ENCODE measurements around the gene GALNT2.

GRCh38 chr1:230309646-230310177 lies 242.7 kb downstream of the GALNT2 start:
- TF ChIP-seq, protein P1, sequence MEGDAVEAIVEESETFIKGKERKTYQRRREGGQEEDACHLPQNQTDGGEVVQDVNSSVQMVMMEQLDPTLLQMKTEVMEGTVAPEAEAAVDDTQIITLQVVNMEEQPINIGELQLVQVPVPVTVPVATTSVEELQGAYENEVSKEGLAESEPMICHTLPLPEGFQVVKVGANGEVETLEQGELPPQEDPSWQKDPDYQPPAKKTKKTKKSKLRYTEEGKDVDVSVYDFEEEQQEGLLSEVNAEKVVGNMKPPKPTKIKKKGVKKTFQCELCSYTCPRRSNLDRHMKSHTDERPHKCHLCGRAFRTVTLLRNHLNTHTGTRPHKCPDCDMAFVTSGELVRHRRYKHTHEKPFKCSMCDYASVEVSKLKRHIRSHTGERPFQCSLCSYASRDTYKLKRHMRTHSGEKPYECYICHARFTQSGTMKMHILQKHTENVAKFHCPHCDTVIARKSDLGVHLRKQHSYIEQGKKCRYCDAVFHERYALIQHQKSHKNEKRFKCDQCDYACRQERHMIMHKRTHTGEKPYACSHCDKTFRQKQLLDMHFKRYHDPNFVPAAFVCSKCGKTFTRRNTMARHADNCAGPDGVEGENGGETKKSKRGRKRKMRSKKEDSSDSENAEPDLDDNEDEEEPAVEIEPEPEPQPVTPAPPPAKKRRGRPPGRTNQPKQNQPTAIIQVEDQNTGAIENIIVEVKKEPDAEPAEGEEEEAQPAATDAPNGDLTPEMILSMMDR (IDR thresholded peaks at IDR 0.05): no peak
- no peak for TF ChIP-seq EP300 (IDR thresholded peaks at IDR 0.05)

All from tibial nerve (tissue), 4 donors.